GM12864 (cell line): ENCODE results near the gene GSTO1.

Experiments used
- DNase-seq: peaks from one replicate; pipeline ENCODE4 v3.0.0-alpha.2; 2011; ENCODE audit warnings: low read depth
- H3K4me3 ChIP-seq: 2 replicates; pipeline ENCODE4 v1.5.1; 2011; ENCODE audit warnings: mild to moderate bottlenecking, low read depth, low read length, control low read depth
- TF ChIP-seq, protein P1 (sequence below): IDR thresholded peaks from 2 replicates; pipeline ENCODE4 v1.5.1; 2011; ENCODE audit warnings: low read depth, mild to moderate bottlenecking, moderate library complexity, low read length, control low read depth, inconsistent platforms; ENCODE audit errors: missing control alignments

GSTO1 gene

DNA sequence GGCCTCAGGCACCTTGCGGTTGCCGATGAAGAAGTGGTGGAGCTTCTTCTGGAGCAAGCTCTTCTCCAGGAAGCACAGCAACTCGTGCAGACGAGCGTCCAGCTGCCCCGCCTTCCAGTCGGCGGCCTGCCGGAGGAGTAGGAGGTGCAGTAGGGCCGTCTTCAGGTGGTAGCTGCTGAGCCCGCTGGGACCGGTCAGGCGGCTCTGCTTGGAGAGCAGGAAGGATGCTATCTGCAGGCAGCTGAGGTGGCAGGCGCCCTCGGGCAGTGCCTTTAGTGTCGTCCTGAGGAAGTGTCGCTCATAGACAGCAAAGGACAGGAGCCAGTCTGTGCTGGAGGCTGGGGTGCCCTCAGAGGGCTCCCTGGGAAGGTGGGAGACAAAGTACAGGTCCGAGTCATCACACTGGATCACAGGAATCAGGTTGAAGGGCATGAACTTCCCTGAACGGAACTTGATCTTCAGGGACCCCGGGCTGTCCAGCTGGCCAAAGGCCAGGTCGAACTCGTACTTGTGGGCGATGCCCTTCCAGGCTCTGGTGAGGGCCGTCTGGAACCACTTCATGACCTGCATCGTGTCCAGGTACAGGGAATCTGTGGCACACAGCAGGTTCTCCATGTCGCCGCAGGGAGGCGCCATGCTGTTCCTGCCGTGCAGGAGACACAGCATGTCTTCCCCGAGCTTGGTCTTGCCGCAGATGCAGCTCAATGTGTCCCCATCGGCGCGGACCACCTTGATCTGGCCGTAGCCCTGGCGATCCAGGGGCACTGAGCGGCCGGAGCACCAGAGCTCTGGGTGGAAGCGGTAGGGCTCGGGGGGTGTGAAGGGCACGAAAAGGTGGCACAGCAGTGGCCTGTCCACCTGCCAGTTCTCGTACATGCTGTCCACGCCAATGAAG lies 60.1 kb downstream of the GSTO1 start:
- DNase-seq: no peak
- TF ChIP-seq, protein P1, sequence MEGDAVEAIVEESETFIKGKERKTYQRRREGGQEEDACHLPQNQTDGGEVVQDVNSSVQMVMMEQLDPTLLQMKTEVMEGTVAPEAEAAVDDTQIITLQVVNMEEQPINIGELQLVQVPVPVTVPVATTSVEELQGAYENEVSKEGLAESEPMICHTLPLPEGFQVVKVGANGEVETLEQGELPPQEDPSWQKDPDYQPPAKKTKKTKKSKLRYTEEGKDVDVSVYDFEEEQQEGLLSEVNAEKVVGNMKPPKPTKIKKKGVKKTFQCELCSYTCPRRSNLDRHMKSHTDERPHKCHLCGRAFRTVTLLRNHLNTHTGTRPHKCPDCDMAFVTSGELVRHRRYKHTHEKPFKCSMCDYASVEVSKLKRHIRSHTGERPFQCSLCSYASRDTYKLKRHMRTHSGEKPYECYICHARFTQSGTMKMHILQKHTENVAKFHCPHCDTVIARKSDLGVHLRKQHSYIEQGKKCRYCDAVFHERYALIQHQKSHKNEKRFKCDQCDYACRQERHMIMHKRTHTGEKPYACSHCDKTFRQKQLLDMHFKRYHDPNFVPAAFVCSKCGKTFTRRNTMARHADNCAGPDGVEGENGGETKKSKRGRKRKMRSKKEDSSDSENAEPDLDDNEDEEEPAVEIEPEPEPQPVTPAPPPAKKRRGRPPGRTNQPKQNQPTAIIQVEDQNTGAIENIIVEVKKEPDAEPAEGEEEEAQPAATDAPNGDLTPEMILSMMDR: no peak
- no peak overlapping the region for H3K4me3 ChIP-seq

DNA sequence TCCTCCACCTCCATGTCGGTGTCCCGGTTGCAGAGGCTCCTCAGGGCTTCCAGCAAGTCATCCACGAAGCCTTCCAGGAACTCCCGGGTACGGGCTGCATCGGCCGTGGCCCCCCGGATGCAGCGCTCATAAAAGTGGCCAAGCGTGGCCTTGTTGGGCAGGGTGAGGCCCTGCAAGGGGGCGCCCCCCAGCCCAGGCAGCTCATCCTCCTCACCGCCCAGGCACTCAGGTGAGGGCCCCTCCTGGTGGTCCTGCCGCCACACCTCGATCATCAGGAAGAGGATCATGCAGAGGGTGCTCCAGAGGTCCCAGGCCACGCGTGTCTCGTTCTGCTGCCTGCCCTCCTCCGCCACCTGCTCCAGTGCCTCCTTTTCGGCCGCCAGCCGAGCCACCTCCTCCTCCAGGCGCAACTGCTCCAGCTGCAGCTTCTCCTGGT lies 60.8 kb downstream of the GSTO1 start:
- no peak for DNase-seq
- no peak overlapping the region for H3K4me3 ChIP-seq
- TF ChIP-seq, protein P1: no peak

DNA sequence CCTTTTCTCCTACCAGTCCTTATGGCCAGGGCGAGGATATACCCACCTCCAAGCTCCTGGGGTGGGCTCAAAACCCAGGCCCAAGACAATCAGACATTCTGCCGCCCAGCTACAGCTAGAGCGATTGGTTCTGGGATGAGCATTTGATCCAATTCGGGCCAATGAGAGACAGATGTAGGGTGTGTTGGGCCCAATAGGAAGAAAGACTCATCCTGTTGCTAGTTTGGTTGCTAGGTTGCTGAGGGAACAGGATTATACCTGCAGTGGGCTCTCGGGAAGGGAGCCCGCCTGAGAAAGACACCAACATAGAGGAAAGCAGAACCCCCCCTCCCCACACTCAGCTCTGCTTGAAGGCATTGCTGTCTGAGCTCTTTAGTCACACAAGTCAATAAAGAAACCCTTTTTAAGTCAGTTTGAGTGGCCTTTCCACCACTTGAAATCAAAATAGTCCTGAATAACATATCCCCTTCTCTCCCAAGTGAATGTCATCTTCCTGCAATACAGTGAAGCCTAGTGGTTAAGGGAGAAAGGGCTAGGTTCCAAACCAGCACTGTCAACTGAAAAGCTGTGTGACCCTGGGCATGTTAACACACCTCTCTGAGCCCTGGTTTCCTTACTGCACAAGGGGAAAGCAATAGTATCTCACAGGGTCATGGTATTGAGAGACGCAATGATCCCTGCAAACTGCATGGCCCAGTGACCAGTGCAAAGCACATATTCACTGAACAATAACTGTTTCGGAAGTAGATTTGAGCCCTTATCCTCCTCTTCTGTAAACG lies 61.8 kb downstream of the GSTO1 start:
- H3K4me3 ChIP-seq: no peak overlapping the region
- TF ChIP-seq, protein P1: no peak
- DNase-seq: no peak
